K562 (cell line): Measurements from ENCODE around the gene ELF1. TPM values are rescaled to one million over a fixed set of nuclear protein-coding genes. Genes with fewer than 3 reads are reported as not detected.

Source experiments
- RAD21 ChIP-seq, 2 experiments: fragments of 250-450 bp in 1 of 2; fragments of 450-650 bp in 1 of 2; sonication (Bioruptor Pico) in 1 of 2; formaldehyde crosslinking in 1 of 2; IDR thresholded peaks in 1 of 2; conservative IDR thresholded peaks in 1 of 2; 2 replicates each; pipeline versions ENCODE4 v1.4.0 to v1.8.0; 2020 to 2022; ENCODE audit warnings: mild to moderate bottlenecking in 2 of 2, moderate library complexity in 1 of 2
- REST ChIP-seq, 2 experiments: fragments of 450-650 bp; formaldehyde crosslinking in 1 of 2; IDR thresholded peaks; 2 replicates each; pipeline versions ENCODE4 v1.4.0 to v1.6.1; 2014 to 2020; ENCODE audit warnings: mild to moderate bottlenecking in 2 of 2, borderline replicate concordance in 1 of 2, low read depth in 1 of 2
- polyA plus RNA-seq, 8 experiments: library from polyadenylated mRNA; depleted of rRNA in 4 of 8; stranded (reverse) in 5 of 8; unstranded in 3 of 8; fragments of >200 nt; fragmentation: Nextera tagmentation in 2 of 8; fragmentation: Illumina TruSeq in 1 of 8; extraction: Ambion mirVana in 2 of 8; extraction: Trizol in 1 of 8; gene quantifications; 2 replicates each; pipeline versions ENCODE4 v1.2.1 to v1.2.3, GENCODE V29; 2011 to 2014; ENCODE audit warnings: inconsistent platforms in 1 of 8, missing spikeins in 1 of 8
- total RNA-seq, 7 experiments: library from RNA; depleted of rRNA in 6 of 7; stranded (reverse); fragments of >200 nt in 6 of 7; fragmentation: Illumina TruSeq in 2 of 7; extraction: Trizol in 2 of 7; gene quantifications; 2 replicates each; pipeline versions ENCODE4 v1.2.1 to v1.2.3, GENCODE V29; 2011 to 2021; ENCODE audit warnings: low replicate concordance in 1 of 7

ELF1 gene
- total and polyA plus RNA-seq, 9 of the 15 experiments (the other 6 are each of a cell fraction or from before 2014, with no cell fraction given): 24.7 to 54.4 (median 33.4) TPM

- peak; percentile 4; the same call in 1 of the 2 replicates for TF ChIP-seq REST (IDR thresholded peaks at IDR 0.05; ENCODE audit: borderline replicate concordance)
- no peak for TF ChIP-seq REST (CRISPR knock-in tag; IDR thresholded peaks at IDR 0.05; ENCODE audit: low read depth)
- TF ChIP-seq RAD21 (CRISPR knock-in tag; conservative IDR thresholded peaks at IDR 0.05 in 1 of 2, IDR thresholded peaks at IDR 0.05 in 1 of 2): peak; percentile 31 to 53
Observed at GRCh38 chr13:41054212-41054877, 35.2 kb upstream of the ELF1 start (continued).
